ENCODE measurements around the gene PARVG. TPM values are rescaled to one million over a fixed set of nuclear protein-coding genes. Genes with fewer than 3 reads are reported as not detected.

Gene PARVG
- total and polyA plus RNA-seq, 2 of the 8 experiments (the other 6 are each of a cell fraction or from before 2014, with no cell fraction given) = 0.37 to 1.5 TPM

- TF ChIP-seq CHD7 (IDR thresholded peaks at IDR 0.05; ENCODE audit: insufficient replicate concordance, low read length) (no peak), RNF2 (IDR thresholded peaks at IDR 0.05; ENCODE audit: borderline replicate concordance, low read depth, low read length, missing control alignments, poor library complexity, severe bottlenecking) (no peak), MAX (IDR thresholded peaks at IDR 0.05) (no peak), POLR2AphosphoS5 (IDR thresholded peaks at IDR 0.05; ENCODE audit: low read depth, low read length) (no peak), SAP30 (IDR thresholded peaks at IDR 0.05; ENCODE audit: insufficient read depth, insufficient replicate concordance, low read length) (no peak), TBP (IDR thresholded peaks at IDR 0.05; ENCODE audit: low read depth, low read length) (no peak), RBBP5 (IDR thresholded peaks at IDR 0.05; ENCODE audit: borderline replicate concordance, low read depth, low read length) (no peak), CTBP2 (IDR thresholded peaks at IDR 0.05; ENCODE audit: borderline replicate concordance, insufficient read depth, insufficient read length, low read length) (no peak), TAF1 (IDR thresholded peaks at IDR 0.05; ENCODE audit: low read depth, low read length) (no peak)
These were observed 25.0 kb downstream of the PARVG start (continued) for GRCh38 chr22:44205516-44206329.
